ENCODE data around the gene THRA. TPM values are rescaled to one million over a fixed set of nuclear protein-coding genes. Genes with fewer than 3 reads are reported as not detected.

Gene THRA
- total and polyA plus RNA-seq, 3 donors from 2014 or later = 41.2 to 51.7 (median 44.9) TPM

DNA sequence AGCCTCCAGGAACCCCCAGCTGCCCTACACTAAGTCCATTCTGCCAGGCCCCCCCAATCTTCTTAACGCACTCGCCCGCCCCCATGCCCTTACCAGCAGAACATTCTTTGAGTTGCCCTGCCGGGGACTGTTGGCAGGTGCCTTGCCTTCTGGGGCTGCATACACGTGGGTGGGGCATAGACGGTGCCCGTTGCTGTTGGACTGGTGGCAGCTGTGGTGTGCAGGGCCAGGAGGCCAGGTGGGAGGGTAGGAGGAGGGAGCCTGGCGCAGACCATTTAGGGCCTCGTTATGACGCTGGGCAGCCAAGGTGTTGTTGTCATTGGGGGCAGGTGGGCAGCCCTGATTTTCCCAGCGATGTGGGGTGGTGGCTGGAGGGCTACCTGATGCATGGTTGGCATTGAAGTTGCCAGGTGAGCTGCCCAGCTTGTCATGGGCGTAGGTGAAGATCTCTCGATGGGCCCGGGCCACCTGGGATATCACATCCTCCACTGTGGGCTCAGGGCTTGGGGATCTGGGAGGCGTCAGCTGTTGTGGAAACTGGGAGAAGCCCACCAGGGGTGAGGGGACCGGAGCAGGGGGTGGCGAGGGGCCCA lies 32.7 kb downstream of the THRA start:
- intact Hi-C loops (cut with DNase I; ENCODE audit: low total_unique reads) = no loop called here

GRCh38 chr17:40095944-40096791 lies 33.4 kb downstream of the THRA start:
- no peak overlapping the region for H3K4me3 ChIP-seq
- H3K9me3 ChIP-seq = no peaks in the 10 kb centered on the region
- no peaks in the 10 kb centered on the region for H3K27me3 ChIP-seq
- DNase-seq = no peak
- 62 to 69% methylated on average over 23 of the region's 23 CpGs for WGBS, 2 donors
- peaks cover 56% of the 10 kb centered on the region for H3K4me1 ChIP-seq
- H3K36me3 ChIP-seq (ENCODE audit: low read depth, missing control alignments) = no peaks in the 10 kb centered on the region
- no peak for TF ChIP-seq POLR2A (IDR thresholded peaks at IDR 0.05)
- TF ChIP-seq CTCF (IDR thresholded peaks at IDR 0.05) = no peak
- intact Hi-C loops (cut with DNase I; ENCODE audit: low total_unique reads) = no loop called here
- H3K27ac ChIP-seq = peak overlapping the region; percentile 95 to 99

More for the DNA sequence above, 32.7 kb downstream of the THRA start:
- no peak for TF ChIP-seq POLR2A (IDR thresholded peaks at IDR 0.05)
- no peaks in the 10 kb centered on the region for H3K27me3 ChIP-seq
- DNase-seq = no peak
- WGBS, 2 donors = 75 to 78% methylated on average over 16 to 17 of the region's 17 CpGs
- no peak overlapping the region for H3K4me3 ChIP-seq
- peak overlapping the region; percentile 57 to 99 for H3K27ac ChIP-seq
- H3K36me3 ChIP-seq (ENCODE audit: low read depth, missing control alignments) = no peaks in the 10 kb centered on the region
- H3K4me1 ChIP-seq = peaks cover 56% of the 10 kb centered on the region
- H3K9me3 ChIP-seq = no peaks in the 10 kb centered on the region

DNA sequence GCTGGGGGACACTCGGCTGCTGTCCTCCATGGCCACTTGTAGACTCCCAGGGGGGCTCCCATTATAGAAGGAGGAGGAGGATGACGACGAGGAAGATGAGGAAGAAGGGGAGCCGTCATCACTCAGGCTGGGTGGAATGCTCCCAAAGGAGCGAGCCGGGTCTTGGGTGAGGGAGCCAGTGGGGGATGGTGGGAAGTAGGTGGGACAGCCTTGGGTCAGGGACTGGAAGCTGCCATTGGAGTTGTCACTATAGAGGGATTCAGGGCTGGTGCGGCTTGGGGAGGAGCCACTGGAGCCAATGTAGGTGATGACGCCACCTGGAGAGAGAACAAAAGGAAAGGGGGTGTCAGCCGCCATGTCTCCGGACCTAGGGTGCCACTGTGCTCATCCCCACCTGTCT lies 34.3 kb downstream of the THRA start:
- no peak overlapping the region for H3K4me3 ChIP-seq
- H3K9me3 ChIP-seq = no peaks in the 10 kb centered on the region
- no peaks in the 10 kb centered on the region for H3K27me3 ChIP-seq
- H3K36me3 ChIP-seq (ENCODE audit: low read depth, missing control alignments) = no peaks in the 10 kb centered on the region
- 71 to 84% methylated on average over 10 of the region's 10 CpGs for WGBS, 2 donors
- TF ChIP-seq CTCF (IDR thresholded peaks at IDR 0.05) (no peak), POLR2A (IDR thresholded peaks at IDR 0.05) (no peak)
- no peak for DNase-seq
- intact Hi-C loops (cut with DNase I; ENCODE audit: low total_unique reads) = no loop called here
- peak overlapping the region; percentile 95 to 99 for H3K27ac ChIP-seq
- peaks cover 56% of the 10 kb centered on the region for H3K4me1 ChIP-seq

- H3K4me1 ChIP-seq = peaks cover 57% of the 10 kb centered on the region
Measured at GRCh38 chr17:40097931-40098845, 35.4 kb downstream of the THRA start.

More at GRCh38 chr17:40097931-40098845, 35.4 kb downstream of the THRA start:
- 25 to 39% methylated on average over 9 of the region's 9 CpGs for WGBS, 2 donors
- Histone ChIP-seq H3K27ac (peak overlapping the region; percentile 95 to 99), H3K27me3 (no peaks in the 10 kb centered on the region), H3K4me3 (peak overlapping the region; percentile 73 to 92), H3K36me3 (ENCODE audit: low read depth, missing control alignments) (no peaks in the 10 kb centered on the region), H3K9me3 (no peaks in the 10 kb centered on the region)
- DNase-seq = peak; percentile 68
- intact Hi-C loops (cut with DNase I; ENCODE audit: low total_unique reads) = no loop called here
- no peak for TF ChIP-seq POLR2A (IDR thresholded peaks at IDR 0.05)
- TF ChIP-seq CTCF (IDR thresholded peaks at IDR 0.05) = no peak

All from testis (tissue), 3 donors.